Measurements from ENCODE around the gene LRFN2.

LRFN2 gene

DNA sequence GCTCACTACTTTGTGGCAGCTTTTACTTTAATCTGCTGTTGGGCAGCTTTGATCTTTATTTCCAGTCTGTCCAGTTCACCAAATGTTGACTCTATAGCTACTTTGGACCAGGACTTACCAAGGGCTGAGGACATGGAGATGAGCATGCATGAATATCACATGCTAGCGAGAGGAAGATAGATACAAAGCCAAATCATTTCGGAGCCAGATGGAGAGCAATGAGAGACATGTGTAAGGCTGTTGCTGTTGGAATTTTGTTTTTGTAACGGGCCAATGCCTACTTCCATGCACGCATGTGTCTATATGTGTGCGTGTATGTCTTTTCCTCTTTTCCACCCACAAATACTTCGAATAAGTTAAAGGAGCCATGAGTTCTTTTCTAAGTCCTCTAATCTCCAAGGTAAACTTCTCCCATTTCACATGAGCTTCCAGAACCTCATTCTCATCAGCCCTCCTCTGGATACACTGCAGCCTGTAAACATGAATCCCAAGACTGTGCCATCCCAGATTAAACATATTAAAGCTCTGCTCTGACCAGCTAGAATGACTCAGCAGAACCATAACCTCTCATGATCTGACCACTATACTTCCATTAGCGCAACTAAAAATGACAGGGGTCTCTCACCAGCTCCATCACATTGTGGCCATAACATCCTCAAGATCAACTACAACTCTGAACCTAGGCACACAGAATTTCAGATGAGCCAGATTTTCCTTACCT is 160.7 kb downstream of the LRFN2 start:
- no peak for DNase-seq

- DNase-seq = no peak
Measured at GRCh38 chr6:40425192-40425919, 161.8 kb downstream of the LRFN2 start.

DNA sequence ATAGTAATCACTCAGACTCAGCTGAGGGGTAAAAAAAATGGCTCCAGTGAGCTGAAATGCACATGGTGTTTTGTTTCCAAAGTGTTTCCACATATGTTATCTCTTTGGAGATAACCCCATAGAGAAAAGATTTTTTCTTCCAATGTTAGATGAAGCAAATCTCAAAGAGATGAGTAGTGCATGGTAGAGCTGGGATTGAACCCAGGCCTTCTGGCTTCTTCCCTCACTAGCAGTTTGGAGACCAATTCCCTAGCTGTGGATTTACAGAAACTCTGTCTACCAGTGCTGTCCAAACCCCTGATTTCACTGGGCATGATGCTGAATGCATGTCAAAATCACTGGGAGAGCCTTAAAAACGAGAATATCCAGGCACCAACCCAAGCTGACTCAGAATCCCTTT is 165.1 kb downstream of the LRFN2 start:
- no peak for DNase-seq

GRCh38 chr6:40419946-40420728 is 167.0 kb downstream of the LRFN2 start:
- DNase-seq = no peak

GRCh38 chr6:40419377-40419776 is 167.8 kb downstream of the LRFN2 start:
- no peak for DNase-seq

DNA sequence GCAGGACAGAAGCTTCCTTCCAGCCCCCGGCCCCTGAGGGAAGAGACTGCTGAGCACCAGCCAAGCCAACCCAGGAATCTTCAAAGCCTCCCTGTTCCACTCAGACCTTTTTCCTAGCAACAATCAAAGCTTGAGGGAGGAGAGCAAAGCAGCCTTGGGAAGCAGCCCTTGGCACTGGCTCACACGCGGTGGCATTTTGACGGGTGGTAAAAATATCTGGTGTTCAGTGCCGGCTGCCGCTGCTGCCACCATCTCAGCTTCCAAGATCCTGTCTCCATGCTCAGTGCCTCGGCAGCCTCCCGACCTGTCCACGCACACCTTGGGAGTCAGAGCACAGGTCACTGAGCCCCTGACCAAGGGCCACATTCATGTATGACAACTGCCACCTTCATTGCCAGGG is 170.1 kb downstream of the LRFN2 start:
- DNase-seq = no peak

- no peak for DNase-seq
Measured at GRCh38 chr6:40414617-40415016, 172.5 kb downstream of the LRFN2 start.

- no peak for DNase-seq
Measured at GRCh38 chr6:40413239-40413638, 173.9 kb downstream of the LRFN2 start.

DNA sequence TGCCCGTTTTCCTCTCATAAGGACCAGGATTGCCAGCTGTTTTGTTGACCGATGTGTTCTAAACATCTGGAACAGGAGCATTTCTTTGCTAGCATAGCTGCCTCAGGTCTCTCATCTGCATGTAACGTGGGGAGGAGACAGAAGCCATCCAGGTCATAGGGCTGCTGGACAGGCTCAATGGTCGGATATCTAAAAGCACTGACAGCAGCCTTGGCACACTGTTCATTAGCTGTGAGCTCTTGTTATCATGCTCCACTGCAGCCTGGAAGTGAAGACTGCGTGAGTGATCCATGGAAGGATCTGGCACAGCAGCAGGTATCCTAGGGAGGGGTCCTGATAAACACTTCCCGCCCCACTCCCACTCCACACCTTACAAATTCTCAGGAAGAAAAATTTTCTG is 175.3 kb downstream of the LRFN2 start:
- DNase-seq = no peak

GRCh38 chr6:40410821-40411220 is 176.3 kb downstream of the LRFN2 start:
- DNase-seq = no peak

GRCh38 chr6:40409716-40410397 is 177.3 kb downstream of the LRFN2 start:
- no peak for DNase-seq

GRCh38 chr6:40408786-40409542 is 178.2 kb downstream of the LRFN2 start:
- no peak for DNase-seq

GRCh38 chr6:40407239-40407638 is 179.9 kb downstream of the LRFN2 start:
- no peak for DNase-seq

DNA sequence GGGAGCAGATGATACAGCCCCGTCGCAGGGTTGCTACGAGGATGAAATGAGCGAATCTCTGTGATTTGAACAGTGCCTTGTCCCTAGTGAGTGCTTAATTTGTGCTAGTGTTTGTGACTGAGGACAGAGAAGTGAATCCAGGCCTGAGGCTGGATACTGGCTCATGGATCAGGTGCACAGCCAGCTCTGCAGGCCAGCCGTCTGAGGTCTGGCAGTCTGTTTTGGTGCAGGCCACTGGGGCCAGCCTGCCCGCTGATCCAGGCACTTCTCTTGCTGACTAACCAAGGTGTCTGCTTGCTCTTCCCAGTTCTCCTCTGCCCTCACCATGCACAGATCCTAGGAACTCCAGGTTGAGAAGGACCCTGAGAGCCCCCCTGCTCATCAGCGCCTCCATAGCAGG is 181.0 kb downstream of the LRFN2 start:
- DNase-seq = no peak

DNA sequence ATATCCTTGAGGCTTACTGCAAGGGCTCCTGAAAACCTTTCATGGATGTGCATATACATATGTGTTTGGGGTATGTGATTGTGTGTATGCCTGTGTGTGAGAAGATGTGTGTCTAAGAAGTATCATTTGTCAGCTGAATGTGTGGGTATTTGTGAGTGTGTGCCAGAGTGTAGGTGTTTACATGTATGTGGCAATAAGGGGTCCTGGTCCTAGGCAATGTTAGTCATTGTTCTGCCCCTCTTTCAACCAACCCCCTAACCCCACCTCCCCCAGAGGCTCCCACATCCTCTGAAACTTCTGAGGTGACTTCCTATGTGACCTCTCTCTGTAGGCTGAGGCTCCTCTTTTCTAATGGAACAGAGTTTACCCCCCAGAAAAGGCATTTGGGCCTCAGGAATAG is 186.4 kb downstream of the LRFN2 start:
- no peak for DNase-seq

- no peak for DNase-seq
Measured at GRCh38 chr6:40399888-40400457, 187.2 kb downstream of the LRFN2 start.

GRCh38 chr6:40398810-40399477 is 188.2 kb downstream of the LRFN2 start:
- no peak for DNase-seq

DNA sequence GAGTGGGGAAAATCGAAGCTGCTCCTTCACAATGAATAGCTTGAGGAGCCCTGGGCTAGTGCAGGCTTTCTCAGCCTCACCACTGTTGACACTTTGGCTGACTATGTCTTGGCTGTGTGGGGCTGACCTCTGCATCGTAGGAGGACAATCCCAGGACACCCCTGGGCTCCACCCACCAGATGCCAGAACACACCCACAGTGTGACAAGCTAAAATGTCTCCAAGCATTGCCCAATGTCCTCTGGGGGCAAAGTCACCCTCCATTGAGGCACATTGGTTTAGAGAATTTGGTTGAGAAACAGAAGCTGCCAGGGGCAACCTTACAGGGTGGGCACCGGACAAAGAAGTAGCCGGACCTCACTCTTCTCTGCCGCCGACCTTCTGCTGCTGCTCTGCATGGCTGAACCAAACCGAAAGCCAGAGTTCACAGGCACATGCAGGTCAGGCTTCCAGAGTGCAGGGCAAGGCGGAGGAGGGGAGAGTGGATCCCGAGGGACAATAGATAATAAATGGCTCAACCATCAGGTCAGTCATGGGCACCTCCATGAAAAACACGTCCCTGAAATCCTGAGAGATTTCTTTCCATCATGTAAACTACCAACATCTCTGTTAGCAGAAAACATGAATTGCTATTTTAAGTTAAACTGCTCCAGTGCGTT is 189.0 kb downstream of the LRFN2 start:
- DNase-seq = no peak

- DNase-seq = no peak
Measured at GRCh38 chr6:40397287-40398033, 189.7 kb downstream of the LRFN2 start.

DNA sequence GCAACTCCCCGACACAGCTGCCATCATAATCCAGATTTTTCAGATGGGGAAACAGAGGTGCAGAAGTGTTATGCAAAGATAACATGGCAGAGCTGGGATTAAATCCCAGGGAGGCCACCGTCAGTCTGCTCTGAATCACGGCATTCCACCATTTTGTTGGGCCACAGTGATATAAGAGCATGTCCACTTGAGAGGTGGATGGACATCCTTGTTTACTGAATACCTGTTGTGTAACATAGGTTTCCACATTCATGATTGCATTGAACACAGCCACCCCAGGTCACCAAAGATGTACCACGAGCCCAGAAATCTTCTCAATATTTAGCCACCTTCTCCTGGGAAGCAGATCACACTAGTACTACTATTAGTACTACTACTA is 191.5 kb downstream of the LRFN2 start:
- DNase-seq = no peak

Data from T-helper 9 cell (primary cell).